OCI-LY7 (cell line): ENCODE results near the gene ARHGEF39. TPM values are rescaled to one million over a fixed set of nuclear protein-coding genes. Genes with fewer than 3 reads are reported as not detected.

Source experiments
- BruUV-seq: library from RNA; stranded (reverse); fragments of 400-500 nt; replicated peaks from 2 replicates; lab custom pipeline; 2021; lab: Mats Ljungman, UMichigan
- CTCF ChIA-PET: fragments of 300-600 bp; sonication (Branson Sonifier 250); formaldehyde crosslinking; loops from one replicate; lab custom pipeline; 2022; ENCODE audit warnings: antibody characterized with exemption; ENCODE audit not compliant: unreplicated experiment; lab: Charles Lee
- POLR2A ChIA-PET: fragments of 300-600 bp; sonication (Branson Sonifier 250); formaldehyde crosslinking; loops from one replicate; lab custom pipeline; 2022; ENCODE audit warnings: antibody characterized with exemption; lab: Charles Lee
- DNase-seq: peaks from one replicate; pipeline ENCODE4 v3.0.0-alpha.2; 2015; ENCODE audit warnings: low spot score
- H2AFZ ChIP-seq: fragments of 200-600 bp; sonication (generic), shearing (Covaris generic); 2 replicates; pipeline ENCODE4 v1.6.1; 2014; ENCODE audit warnings: mild to moderate bottlenecking, antibody characterized with exemption, low read length, moderate library complexity
- H3K27ac ChIP-seq: fragments of 200-600 bp; sonication (generic); 2 replicates; pipeline ENCODE4 v1.5.1; 2014; ENCODE audit warnings: mixed run types, low read depth, mild to moderate bottlenecking, moderate library complexity, low read length, inconsistent platforms; ENCODE audit not compliant: poor library complexity, severe bottlenecking
- H3K36me3 ChIP-seq: fragments of 200-600 bp; sonication (generic); 2 replicates; pipeline ENCODE4 v1.6.1; 2014; ENCODE audit warnings: mild to moderate bottlenecking, antibody characterized with exemption, low read length, moderate library complexity, mixed read lengths; ENCODE audit not compliant: insufficient read depth
- H3K4me1 ChIP-seq: fragments of 200-600 bp; sonication (generic); 2 replicates; pipeline ENCODE4 v1.5.1; 2014; ENCODE audit warnings: mild to moderate bottlenecking, low read length; ENCODE audit not compliant: insufficient read depth, poor library complexity, severe bottlenecking
- H3K4me2 ChIP-seq: fragments of 200-600 bp; sonication (generic); 2 replicates; pipeline ENCODE4 v1.6.1; 2014; ENCODE audit warnings: mild to moderate bottlenecking, low read length
- H3K4me3 ChIP-seq: fragments of 200-600 bp; sonication (generic); 2 replicates; pipeline ENCODE4 v1.5.1; 2014; ENCODE audit warnings: mild to moderate bottlenecking, low read depth, low read length; ENCODE audit not compliant: poor library complexity, severe bottlenecking
- H3K79me2 ChIP-seq: fragments of 200-600 bp; sonication (generic); 2 replicates; pipeline ENCODE4 v1.6.1; 2016; ENCODE audit warnings: low read depth, mild to moderate bottlenecking, low read length, moderate library complexity, mixed read lengths; ENCODE audit not compliant: insufficient read depth
- H3K9me2 ChIP-seq: fragments of 200-600 bp; sonication (generic); 2 replicates; pipeline ENCODE4 v1.6.1; 2016; ENCODE audit warnings: mild to moderate bottlenecking, low read length, mixed read lengths; ENCODE audit not compliant: insufficient read depth
- H3K9me3 ChIP-seq: fragments of 200-600 bp; sonication (generic); 2 replicates; pipeline ENCODE4 v1.6.1; 2014; ENCODE audit warnings: mild to moderate bottlenecking, mixed run types, low read length, mixed read lengths
- H4K20me1 ChIP-seq: fragments of 200-600 bp; sonication (generic); 2 replicates; pipeline ENCODE4 v1.6.1; 2014; ENCODE audit warnings: mild to moderate bottlenecking, antibody characterized with exemption, low read length, moderate library complexity, mixed read lengths; ENCODE audit not compliant: insufficient read depth
- CTCF ChIP-seq: fragments of 200-600 bp; sonication (generic); conservative IDR thresholded peaks from 2 replicates; pipeline ENCODE4 v1.5.1; 2014; ENCODE audit warnings: mild to moderate bottlenecking, antibody characterized with exemption, low read length, moderate library complexity, mixed read lengths
- EZH2phosphoT487 ChIP-seq: fragments of 200-600 bp; sonication (generic); IDR thresholded peaks from 2 replicates; pipeline ENCODE4 v1.6.1; 2018; ENCODE audit warnings: low read depth, borderline replicate concordance, mild to moderate bottlenecking, mixed run types, antibody characterized with exemption, low read length, moderate library complexity, mixed read lengths
- intact Hi-C: fragments of 100-400 bp; cut with micrococcal nuclease; formaldehyde crosslinking; loops from one replicate; pipeline ENCODE4 v1.10.0; 2022; ENCODE audit not compliant: unreplicated experiment
- total RNA-seq, 2 experiments: library from RNA; depleted of rRNA in 1 of 2; stranded (reverse); fragments of >200 nt in 1 of 2; shearing (Covaris generic) in 1 of 2; gene quantifications; 2 replicates each; pipeline ENCODE4 v1.2.3, GENCODE V29; 2014 to 2022

Gene ARHGEF39
- total RNA-seq, 2 experiments from 2014 or later, result 30.8 to 48.1 TPM

GRCh38 chr9:35690294-35690613, 25.3 kb upstream of the ARHGEF39 start:
- Histone ChIP-seq H3K79me2 (no peaks in the 10 kb centered on the region), H2AFZ (peak overlapping the region; percentile 21; the same call in 1 of the 2 replicates), H3K4me2 (peak overlapping the region; percentile 66), H3K4me3 (peak overlapping the region; percentile 54), H4K20me1 (no peaks in the 10 kb centered on the region), H3K9me2 (no peaks in the 10 kb centered on the region), H3K4me1 (peaks cover 46% of the 10 kb centered on the region), H3K36me3 (no peaks in the 10 kb centered on the region), H3K9me3 (no peaks in the 10 kb centered on the region), H3K27ac (no peak overlapping the region)
- CTCF ChIA-PET, result no interaction called here
- BruUV-seq, result no TSS peak
- no peak for DNase-seq
- POLR2A ChIA-PET, result interaction anchor here (0.6 to 1.0 kb wide), 4 partner anchors 9 to 38 kb away, joined by 3 to 5 read pairs (median 4); no protein-coding TSS in a partner anchor
- intact Hi-C loops, result no loop called here
- TF ChIP-seq CTCF, result no peak
- no peak for TF ChIP-seq EZH2phosphoT487

GRCh38 chr9:35689542-35690293, 24.7 kb upstream of the ARHGEF39 start, which contains the start of gene TPM2:
TSS of gene TPM2 (minus strand) at chr9:35689925. CDS start at chr9:35689817, 108 bp downstream.
- Histone ChIP-seq H4K20me1 (no peaks in the 10 kb centered on the region), H3K79me2 (no peaks in the 10 kb centered on the region), H3K36me3 (no peaks in the 10 kb centered on the region), H3K27ac (no peak within 1 kb of the TSS), H3K4me2 (peak within 1 kb of the TSS; percentile 66), H3K9me2 (no peaks in the 10 kb centered on the region), H2AFZ (peak within 1 kb of the TSS; percentile 65), H3K9me3 (no peaks in the 10 kb centered on the region), H3K4me3 (peak within 1 kb of the TSS; percentile 54), H3K4me1 (peaks cover 46% of the 10 kb centered on the region)
- CTCF ChIA-PET, result no interaction called here
- intact Hi-C loops, result no loop called here
- no peak for TF ChIP-seq CTCF
- TF ChIP-seq EZH2phosphoT487, result no peak
- POLR2A ChIA-PET, result interaction anchor here (0.6 to 1.0 kb wide), 4 partner anchors 9 to 39 kb away, joined by 3 to 5 read pairs (median 4); no protein-coding TSS in a partner anchor
- no peak for DNase-seq
- BruUV-seq, result no TSS peak
